Measurements from ENCODE around the gene IQSEC2. TPM values are rescaled to one million over a fixed set of nuclear protein-coding genes. Genes with fewer than 3 reads are reported as not detected.

The IQSEC2 gene
- total and polyA plus RNA-seq, 9 donors, result 8.7 to 19.9 (median 15.6) TPM

GRCh38 chrX:53286171-53286570 lies 4.8 kb upstream of the IQSEC2 start:
- H3K4me1 ChIP-seq (ENCODE audit: control insufficient read depth, insufficient read depth, low read length), result peaks cover 37% of the 10 kb centered on the region
- H3K36me3 ChIP-seq (ENCODE audit: control insufficient read depth, insufficient read depth, low read length), result no peaks in the 10 kb centered on the region
- H3K4me3 ChIP-seq (ENCODE audit: low read length), result no peak overlapping the region
- H3K27ac ChIP-seq (ENCODE audit: low read length), result no peak overlapping the region
- DNase-seq, result no peak
- H3K27me3 ChIP-seq (ENCODE audit: control insufficient read depth, insufficient read depth, low read length), result peaks cover 77% of the 10 kb centered on the region
- WGBS (ENCODE audit: insufficient coverage), result no CpG with 5 or more reads among the region's 3 CpGs
- no peaks in the 10 kb centered on the region for H3K9me3 ChIP-seq (replicated peaks; ENCODE audit: control insufficient read depth, low read depth, low read length)

DNA sequence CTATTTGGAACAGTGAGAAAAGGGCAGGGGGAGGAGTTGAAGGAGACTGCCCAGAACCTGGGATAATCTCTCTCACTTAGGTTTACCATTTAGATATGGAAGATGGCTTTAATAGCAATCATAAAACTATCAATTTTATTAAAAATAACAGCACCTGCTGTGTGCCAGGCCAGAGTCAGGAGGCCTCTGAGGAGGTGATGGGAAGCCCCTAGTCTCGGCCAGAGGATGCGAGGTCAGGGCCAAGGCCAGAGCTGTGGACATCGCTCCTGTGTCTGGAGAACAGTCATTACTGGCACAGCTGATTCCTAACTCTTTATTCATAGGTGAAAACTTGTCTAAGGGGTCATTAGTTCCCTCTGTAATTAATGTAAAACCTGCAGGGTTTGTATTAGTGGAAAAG lies 4.2 kb upstream of the IQSEC2 start:
- Histone ChIP-seq H3K27me3 (ENCODE audit: control insufficient read depth, insufficient read depth, low read length) (peaks cover 77% of the 10 kb centered on the region), H3K4me3 (ENCODE audit: low read length) (no peak overlapping the region), H3K4me1 (ENCODE audit: control insufficient read depth, insufficient read depth, low read length) (peaks cover 43% of the 10 kb centered on the region), H3K27ac (ENCODE audit: low read length) (no peak overlapping the region), H3K36me3 (ENCODE audit: control insufficient read depth, insufficient read depth, low read length) (no peaks in the 10 kb centered on the region), H3K9me3 (replicated peaks; ENCODE audit: control insufficient read depth, low read depth, low read length) (no peaks in the 10 kb centered on the region)
- no peak for DNase-seq
- WGBS (ENCODE audit: insufficient coverage), result no CpG with 5 or more reads among the region's 3 CpGs

DNA sequence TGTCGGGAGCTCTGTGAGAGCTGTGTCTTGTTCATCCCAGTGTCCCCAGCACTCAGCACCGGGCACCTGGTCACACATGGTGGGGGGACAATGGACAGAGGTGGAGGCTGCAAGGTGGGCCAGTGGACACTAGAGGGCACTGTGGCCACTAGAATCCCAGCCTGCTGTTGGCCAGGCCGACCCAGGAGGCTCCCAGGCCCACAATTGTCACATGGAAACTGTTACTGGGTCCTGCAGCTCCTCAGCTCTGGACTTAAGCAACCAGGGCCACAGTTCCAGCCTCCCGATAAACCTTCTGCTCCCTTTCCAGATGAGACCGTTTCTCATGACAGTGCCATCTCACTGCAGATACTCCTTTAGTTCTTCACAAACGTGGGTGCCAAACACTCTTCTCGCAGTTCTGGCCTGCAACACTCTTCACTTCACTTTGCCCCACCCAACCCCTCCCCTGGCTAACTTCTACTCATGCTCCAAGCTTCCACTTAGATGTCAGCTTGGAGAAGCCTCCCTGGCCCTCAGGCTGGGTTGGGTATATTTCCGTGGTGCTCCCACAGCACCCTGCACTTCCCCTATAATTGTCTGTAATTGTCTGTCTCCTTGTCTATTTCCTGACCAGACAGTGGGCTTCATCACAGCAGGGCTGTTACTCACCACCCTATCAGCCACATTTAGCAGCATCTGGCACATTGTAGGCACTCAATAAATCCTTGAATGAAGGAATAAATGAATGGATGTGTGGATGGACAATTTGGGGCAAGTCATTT lies 3.5 kb upstream of the IQSEC2 start:
- H3K4me1 ChIP-seq (ENCODE audit: control insufficient read depth, insufficient read depth, low read length), result peaks cover 50% of the 10 kb centered on the region

DNA sequence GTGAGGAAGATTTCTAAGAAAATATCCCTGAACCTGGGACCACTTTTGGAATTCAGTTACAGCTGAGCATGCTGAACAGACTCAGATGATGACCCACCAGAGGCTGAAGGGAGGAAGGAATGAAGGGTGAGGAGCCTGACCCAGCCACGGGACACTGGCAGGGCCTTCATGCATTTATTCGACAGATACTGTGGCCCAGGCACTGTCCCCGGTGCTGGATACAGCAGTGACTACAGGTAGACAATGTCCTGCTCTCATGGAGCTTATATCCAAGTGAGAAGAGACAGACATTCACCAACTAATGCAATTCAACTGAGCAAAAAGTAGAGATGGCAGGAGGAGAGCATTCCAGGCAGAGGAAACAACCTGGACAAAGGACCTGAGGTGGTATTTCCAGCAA lies 2.2 kb upstream of the IQSEC2 start:
- Histone ChIP-seq H3K4me3 (ENCODE audit: low read length) (no peak overlapping the region), H3K27me3 (ENCODE audit: control insufficient read depth, insufficient read depth, low read length) (peaks cover 72% of the 10 kb centered on the region), H3K36me3 (ENCODE audit: control insufficient read depth, insufficient read depth, low read length) (no peaks in the 10 kb centered on the region), H3K27ac (ENCODE audit: low read length) (no peak overlapping the region), H3K9me3 (replicated peaks; ENCODE audit: control insufficient read depth, low read depth, low read length) (no peaks in the 10 kb centered on the region), H3K4me1 (ENCODE audit: control insufficient read depth, insufficient read depth, low read length) (peaks cover 48% of the 10 kb centered on the region)
- DNase-seq, result no peak
- WGBS (ENCODE audit: insufficient coverage), result 44% methylated on average over 2 of the region's 3 CpGs

More for the DNA sequence above, 3.5 kb upstream of the IQSEC2 start:
- no peaks in the 10 kb centered on the region for H3K9me3 ChIP-seq (replicated peaks; ENCODE audit: control insufficient read depth, low read depth, low read length)
- WGBS (ENCODE audit: insufficient coverage), result 36% methylated on average over 7 of the region's 8 CpGs
- DNase-seq, result peak; percentile 55
- peaks cover 77% of the 10 kb centered on the region for H3K27me3 ChIP-seq (ENCODE audit: control insufficient read depth, insufficient read depth, low read length)
- no peak overlapping the region for H3K27ac ChIP-seq (ENCODE audit: low read length)
- no peak overlapping the region for H3K4me3 ChIP-seq (ENCODE audit: low read length)
- H3K36me3 ChIP-seq (ENCODE audit: control insufficient read depth, insufficient read depth, low read length), result no peaks in the 10 kb centered on the region

DNA sequence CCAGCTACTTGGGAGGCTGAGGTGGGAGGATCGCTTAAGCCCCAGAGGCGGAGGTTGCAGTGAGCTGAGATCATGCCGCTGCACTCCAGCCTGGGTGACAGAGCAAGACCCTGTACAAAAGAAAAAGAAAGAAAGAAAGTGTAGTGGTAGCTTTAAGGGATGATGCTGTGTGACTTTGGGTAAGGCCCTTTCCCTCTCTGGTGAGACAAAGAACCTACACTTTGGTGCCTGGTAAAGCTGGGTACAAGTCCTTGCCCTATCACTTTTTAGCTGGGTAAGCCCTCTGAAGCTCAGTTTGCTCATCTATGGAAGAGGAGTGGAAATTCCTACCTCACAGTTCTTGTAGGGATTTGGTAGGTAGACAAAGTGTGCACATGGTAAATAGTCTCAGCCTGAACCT lies 1.7 kb upstream of the IQSEC2 start:
- 90% methylated on average over 3 of the region's 3 CpGs for WGBS (ENCODE audit: insufficient coverage)

DNA sequence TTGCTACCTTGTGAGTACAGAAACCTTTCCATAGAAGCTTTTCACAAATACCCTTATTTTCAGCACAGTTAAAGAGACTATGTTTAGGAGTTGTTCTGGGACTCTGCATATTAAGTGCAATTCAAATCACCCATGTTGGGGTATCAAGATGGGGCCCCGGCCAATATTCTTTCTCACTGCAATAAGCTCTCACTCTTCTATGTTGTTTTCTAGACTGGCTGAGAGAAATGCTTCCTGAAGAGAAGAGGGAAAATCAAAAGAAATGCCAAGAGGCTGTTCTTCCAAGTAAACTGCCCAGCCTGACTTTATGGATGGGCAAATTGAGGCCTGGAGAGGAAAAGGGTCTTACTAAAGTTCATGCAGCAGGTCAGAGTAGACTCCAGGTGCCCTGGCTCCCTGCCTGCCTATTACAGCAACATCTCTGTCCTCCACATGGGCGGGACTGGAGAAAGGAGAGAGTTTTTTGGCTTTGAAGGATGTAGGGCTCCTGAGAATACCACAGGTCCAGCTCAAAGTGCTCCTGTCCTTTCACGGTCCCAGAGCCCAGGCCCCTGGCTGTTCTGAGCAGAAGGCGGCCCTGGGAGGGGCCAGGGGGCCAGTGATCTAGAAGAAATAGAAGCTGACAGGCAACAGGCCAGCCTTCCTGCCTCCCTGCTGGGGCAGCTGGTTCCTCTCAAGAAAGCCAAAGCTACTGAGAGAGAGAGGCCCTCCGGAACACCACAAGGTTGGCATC lies 745 bp upstream of the IQSEC2 start:
- Histone ChIP-seq H3K4me3 (ENCODE audit: low read length) (no peak overlapping the region), H3K4me1 (ENCODE audit: control insufficient read depth, insufficient read depth, low read length) (peaks cover 35% of the 10 kb centered on the region), H3K27me3 (ENCODE audit: control insufficient read depth, insufficient read depth, low read length) (peaks cover 60% of the 10 kb centered on the region), H3K36me3 (ENCODE audit: control insufficient read depth, insufficient read depth, low read length) (no peaks in the 10 kb centered on the region), H3K27ac (ENCODE audit: low read length) (peak overlapping the region; percentile 45), H3K9me3 (replicated peaks; ENCODE audit: control insufficient read depth, low read depth, low read length) (no peaks in the 10 kb centered on the region)
- peak; percentile 72 for DNase-seq
- WGBS (ENCODE audit: insufficient coverage), result 20% methylated on average over 1 of the region's 5 CpGs

More for the DNA sequence above, 1.7 kb upstream of the IQSEC2 start:
- H3K4me1 ChIP-seq (ENCODE audit: control insufficient read depth, insufficient read depth, low read length), result peaks cover 44% of the 10 kb centered on the region
- no peak overlapping the region for H3K27ac ChIP-seq (ENCODE audit: low read length)
- no peak overlapping the region for H3K4me3 ChIP-seq (ENCODE audit: low read length)
- H3K27me3 ChIP-seq (ENCODE audit: control insufficient read depth, insufficient read depth, low read length), result peaks cover 67% of the 10 kb centered on the region
- H3K9me3 ChIP-seq (replicated peaks; ENCODE audit: control insufficient read depth, low read depth, low read length), result no peaks in the 10 kb centered on the region
- no peak for DNase-seq
- no peaks in the 10 kb centered on the region for H3K36me3 ChIP-seq (ENCODE audit: control insufficient read depth, insufficient read depth, low read length)

DNA sequence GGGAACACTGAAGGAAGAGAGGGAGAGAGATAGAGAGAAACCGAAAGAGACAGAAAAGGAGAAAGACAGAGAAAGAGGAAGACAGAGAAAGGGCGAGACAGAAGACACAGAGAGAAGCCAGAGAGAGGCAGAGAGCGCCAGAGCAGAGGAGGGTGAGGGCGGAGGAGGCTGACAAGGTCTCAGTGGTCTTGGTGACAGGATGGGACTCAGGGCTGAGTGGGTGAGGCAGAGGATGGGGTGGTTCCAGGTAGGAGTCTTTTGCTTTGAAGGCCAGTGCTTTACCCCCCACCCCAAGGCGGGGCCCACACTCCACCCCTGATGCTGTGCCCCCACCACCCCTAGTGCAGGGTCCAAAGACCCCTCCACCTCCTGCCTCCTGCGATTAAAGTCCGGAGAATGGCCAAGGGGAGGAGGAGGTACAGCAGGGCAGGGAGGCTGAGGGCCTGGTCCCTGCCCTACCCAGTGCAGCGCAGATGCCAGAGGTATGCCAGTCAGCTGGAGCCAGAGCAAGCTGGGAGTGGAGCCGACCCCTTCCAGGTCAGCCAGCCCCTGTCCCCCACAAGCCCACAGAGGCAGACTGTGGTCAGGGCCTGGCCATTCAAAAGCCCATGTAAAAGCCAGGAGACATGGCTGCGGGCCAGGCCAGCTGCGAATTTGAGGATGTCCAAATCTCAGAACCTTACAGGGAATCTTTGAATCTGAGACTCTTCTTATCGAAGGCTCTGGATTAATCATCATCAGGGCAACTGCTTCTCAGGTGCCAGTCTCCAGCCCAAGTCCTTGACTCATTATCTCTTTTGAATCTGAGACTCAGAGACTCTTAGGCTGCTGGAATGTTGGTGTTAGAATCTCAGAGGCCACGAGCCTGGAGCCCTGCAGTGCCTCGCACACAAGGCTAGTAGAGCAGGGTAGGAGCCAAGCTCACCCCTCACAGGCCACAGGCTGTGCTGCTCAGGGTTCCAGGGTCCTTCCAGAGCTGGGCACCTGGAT lies 758 bp downstream of the IQSEC2 start:
- peak; percentile 85 for DNase-seq
- peak overlapping the region; percentile 85 for H3K27ac ChIP-seq (ENCODE audit: low read length)
- H3K4me3 ChIP-seq (ENCODE audit: low read length), result peak overlapping the region; percentile 33
- no peaks in the 10 kb centered on the region for H3K36me3 ChIP-seq (ENCODE audit: control insufficient read depth, insufficient read depth, low read length)
- H3K27me3 ChIP-seq (ENCODE audit: control insufficient read depth, insufficient read depth, low read length), result peaks cover 56% of the 10 kb centered on the region
- no peaks in the 10 kb centered on the region for H3K9me3 ChIP-seq (replicated peaks; ENCODE audit: control insufficient read depth, low read depth, low read length)
- WGBS (ENCODE audit: insufficient coverage), result 49% methylated on average over 12 of the region's 14 CpGs
- H3K4me1 ChIP-seq (ENCODE audit: control insufficient read depth, insufficient read depth, low read length), result peaks cover 32% of the 10 kb centered on the region

- peaks cover 49% of the 10 kb centered on the region for H3K27me3 ChIP-seq (ENCODE audit: control insufficient read depth, insufficient read depth, low read length)
- DNase-seq, result no peak
- H3K36me3 ChIP-seq (ENCODE audit: control insufficient read depth, insufficient read depth, low read length), result no peaks in the 10 kb centered on the region
- no peak overlapping the region for H3K27ac ChIP-seq (ENCODE audit: low read length)
- H3K9me3 ChIP-seq (replicated peaks; ENCODE audit: control insufficient read depth, low read depth, low read length), result no peaks in the 10 kb centered on the region
- WGBS (ENCODE audit: insufficient coverage), result 83% methylated on average over 4 of the region's 14 CpGs
- H3K4me3 ChIP-seq (ENCODE audit: low read length), result no peak overlapping the region
- peaks cover 28% of the 10 kb centered on the region for H3K4me1 ChIP-seq (ENCODE audit: control insufficient read depth, insufficient read depth, low read length)
These were observed 1.8 kb downstream of the IQSEC2 start for GRCh38 chrX:53279296-53280237.

- WGBS (ENCODE audit: insufficient coverage), result 83% methylated on average over 2 of the region's 8 CpGs
- Histone ChIP-seq H3K27me3 (ENCODE audit: control insufficient read depth, insufficient read depth, low read length) (peaks cover 37% of the 10 kb centered on the region), H3K9me3 (replicated peaks; ENCODE audit: control insufficient read depth, low read depth, low read length) (no peaks in the 10 kb centered on the region), H3K4me3 (ENCODE audit: low read length) (no peak overlapping the region), H3K36me3 (ENCODE audit: control insufficient read depth, insufficient read depth, low read length) (no peaks in the 10 kb centered on the region), H3K27ac (ENCODE audit: low read length) (no peak overlapping the region), H3K4me1 (ENCODE audit: control insufficient read depth, insufficient read depth, low read length) (no peaks in the 10 kb centered on the region)
- DNase-seq, result no peak
These were observed 8.5 kb downstream of the IQSEC2 start for GRCh38 chrX:53272808-53273337.

All from muscle of leg (tissue), 11 donors.